ENCODE measurements around the gene TMEM178B. TPM values are rescaled to one million over a fixed set of nuclear protein-coding genes. Genes with fewer than 3 reads are reported as not detected.

Gene TMEM178B
- polyA plus RNA-seq, 1 of the 3 experiments (the other 2 are of a cell fraction), result 0.20 TPM

DNA sequence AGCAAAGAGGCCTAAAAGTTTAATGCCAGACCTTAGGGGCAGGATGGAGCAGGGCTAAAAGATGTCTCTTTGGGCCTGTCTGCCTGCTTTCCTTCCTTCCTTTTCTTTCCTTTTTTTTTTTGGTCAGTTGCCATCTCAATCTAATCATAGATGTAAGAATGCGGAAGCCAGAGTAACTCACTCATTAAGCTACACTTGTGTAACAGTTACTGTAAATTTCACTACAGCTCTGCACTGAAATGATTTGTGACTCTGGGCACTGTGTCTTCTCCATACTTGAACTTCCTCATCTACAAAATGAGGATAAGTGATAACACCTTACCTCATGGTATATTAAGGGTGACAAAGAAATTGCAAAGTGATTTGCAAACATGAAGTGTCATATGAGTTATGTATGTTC lies 401.8 kb downstream of the TMEM178B start:
- no peak for DNase-seq
- Histone ChIP-seq H3K4me1 (ENCODE audit: control insufficient read depth in 1 of 2, insufficient read depth in 2 of 2, low read depth in 1 of 2, low read length in 1 of 2) (peaks cover 0 to 11% of the 10 kb centered on the region in 2 experiments; a peak in 2 of 4 replicates), H3K9ac (no peak overlapping the region), H4K20me1 (ENCODE audit: insufficient read depth) (no peaks in the 10 kb centered on the region), H3K79me2 (ENCODE audit: insufficient read depth) (no peaks in the 10 kb centered on the region), H3K4me2 (no peak overlapping the region), H3K36me3 (replicated peaks in 1 of 2; ENCODE audit: control insufficient read depth in 1 of 2, insufficient read depth in 2 of 2, low read length in 1 of 2) (no peaks in the 10 kb centered on the region), H3K27me3 (ENCODE audit: insufficient read depth) (no peaks in the 10 kb centered on the region), H3K9me3 (no peaks in the 10 kb centered on the region), H3K27ac (ENCODE audit: low read depth in 2 of 2, low read length in 1 of 2) (no peak overlapping the region), H2AFZ (ENCODE audit: low read depth) (no peak overlapping the region), H3K4me3 (ENCODE audit: low read depth in 2 of 2, low read length in 1 of 2) (no peak overlapping the region), H3F3A (replicated peaks; ENCODE audit: insufficient read depth) (no peaks in the 10 kb centered on the region), H3K9me2 (no peaks in the 10 kb centered on the region)
- TF ChIP-seq NRF1 (IDR thresholded peaks at IDR 0.05; ENCODE audit: low read depth, low read length) (no peak), TCF12 (IDR thresholded peaks at IDR 0.05) (no peak)
- TF ChIP-seq, protein P1, sequence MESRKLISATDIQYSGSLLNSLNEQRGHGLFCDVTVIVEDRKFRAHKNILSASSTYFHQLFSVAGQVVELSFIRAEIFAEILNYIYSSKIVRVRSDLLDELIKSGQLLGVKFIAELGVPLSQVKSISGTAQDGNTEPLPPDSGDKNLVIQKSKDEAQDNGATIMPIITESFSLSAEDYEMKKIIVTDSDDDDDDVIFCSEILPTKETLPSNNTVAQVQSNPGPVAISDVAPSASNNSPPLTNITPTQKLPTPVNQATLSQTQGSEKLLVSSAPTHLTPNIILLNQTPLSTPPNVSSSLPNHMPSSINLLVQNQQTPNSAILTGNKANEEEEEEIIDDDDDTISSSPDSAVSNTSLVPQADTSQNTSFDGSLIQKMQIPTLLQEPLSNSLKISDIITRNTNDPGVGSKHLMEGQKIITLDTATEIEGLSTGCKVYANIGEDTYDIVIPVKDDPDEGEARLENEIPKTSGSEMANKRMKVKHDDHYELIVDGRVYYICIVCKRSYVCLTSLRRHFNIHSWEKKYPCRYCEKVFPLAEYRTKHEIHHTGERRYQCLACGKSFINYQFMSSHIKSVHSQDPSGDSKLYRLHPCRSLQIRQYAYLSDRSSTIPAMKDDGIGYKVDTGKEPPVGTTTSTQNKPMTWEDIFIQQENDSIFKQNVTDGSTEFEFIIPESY (IDR thresholded peaks at IDR 0.05; ENCODE audit: borderline replicate concordance, low read depth), result no peak
- POLR2A ChIA-PET, result no interaction called here
- CTCF ChIA-PET, result no interaction called here
- 77% methylated on average over 1 of the region's 1 CpG for WGBS (ENCODE audit: low lambda C conversion rate)

DNA sequence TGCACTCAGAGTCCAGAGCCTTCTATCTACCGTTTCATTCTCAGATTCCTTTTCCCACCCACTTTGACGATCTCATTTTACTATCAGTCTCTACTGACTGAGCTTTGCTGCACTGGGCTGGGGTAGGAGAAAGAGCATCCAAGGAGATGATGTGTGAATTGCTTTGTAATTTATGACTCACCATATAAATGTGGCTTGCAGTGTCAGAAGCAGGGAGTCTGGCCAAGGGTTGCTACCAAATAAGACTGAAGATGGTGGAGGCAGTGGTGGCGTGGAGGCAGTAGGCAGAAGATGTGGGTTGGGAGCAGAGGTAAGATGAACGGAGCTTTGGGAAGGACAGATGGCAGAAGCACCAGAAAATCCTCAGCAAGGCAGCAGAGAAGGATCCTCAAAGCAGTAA lies 404.0 kb downstream of the TMEM178B start:
- DNase-seq, result no peak
- Histone ChIP-seq H3K9me2 (no peaks in the 10 kb centered on the region), H3K27ac (ENCODE audit: low read depth in 2 of 2, low read length in 1 of 2) (no peak overlapping the region), H3K4me3 (ENCODE audit: low read depth in 2 of 2, low read length in 1 of 2) (no peak overlapping the region), H3K79me2 (ENCODE audit: insufficient read depth) (no peaks in the 10 kb centered on the region), H3K9me3 (no peaks in the 10 kb centered on the region), H3F3A (replicated peaks; ENCODE audit: insufficient read depth) (no peaks in the 10 kb centered on the region), H2AFZ (ENCODE audit: low read depth) (no peak overlapping the region), H3K9ac (no peak overlapping the region), H3K36me3 (replicated peaks in 1 of 2; ENCODE audit: control insufficient read depth in 1 of 2, insufficient read depth in 2 of 2, low read length in 1 of 2) (no peaks in the 10 kb centered on the region), H3K27me3 (ENCODE audit: insufficient read depth) (no peaks in the 10 kb centered on the region), H3K4me2 (no peak overlapping the region), H3K4me1 (ENCODE audit: control insufficient read depth in 1 of 2, insufficient read depth in 2 of 2, low read depth in 1 of 2, low read length in 1 of 2) (peaks cover 0 to 15% of the 10 kb centered on the region in 2 experiments; a peak in 2 of 4 replicates), H4K20me1 (ENCODE audit: insufficient read depth) (no peaks in the 10 kb centered on the region)
- 26% methylated on average over 4 of the region's 4 CpGs for WGBS (ENCODE audit: low lambda C conversion rate)
- POLR2A ChIA-PET, result no interaction called here
- CTCF ChIA-PET, result interaction anchor here (2.0 kb wide), 1 partner anchor 56 kb away, joined by 8 read pairs; no protein-coding TSS in a partner anchor
- TF ChIP-seq RFX5 (IDR thresholded peaks at IDR 0.05; ENCODE audit: low read length), result no peak
- no peak for TF ChIP-seq JUND (IDR thresholded peaks at IDR 0.05)
- no peak for TF ChIP-seq CHD2 (IDR thresholded peaks at IDR 0.05; ENCODE audit: low read length, partially characterized antibody)
- TF ChIP-seq, protein P2, sequence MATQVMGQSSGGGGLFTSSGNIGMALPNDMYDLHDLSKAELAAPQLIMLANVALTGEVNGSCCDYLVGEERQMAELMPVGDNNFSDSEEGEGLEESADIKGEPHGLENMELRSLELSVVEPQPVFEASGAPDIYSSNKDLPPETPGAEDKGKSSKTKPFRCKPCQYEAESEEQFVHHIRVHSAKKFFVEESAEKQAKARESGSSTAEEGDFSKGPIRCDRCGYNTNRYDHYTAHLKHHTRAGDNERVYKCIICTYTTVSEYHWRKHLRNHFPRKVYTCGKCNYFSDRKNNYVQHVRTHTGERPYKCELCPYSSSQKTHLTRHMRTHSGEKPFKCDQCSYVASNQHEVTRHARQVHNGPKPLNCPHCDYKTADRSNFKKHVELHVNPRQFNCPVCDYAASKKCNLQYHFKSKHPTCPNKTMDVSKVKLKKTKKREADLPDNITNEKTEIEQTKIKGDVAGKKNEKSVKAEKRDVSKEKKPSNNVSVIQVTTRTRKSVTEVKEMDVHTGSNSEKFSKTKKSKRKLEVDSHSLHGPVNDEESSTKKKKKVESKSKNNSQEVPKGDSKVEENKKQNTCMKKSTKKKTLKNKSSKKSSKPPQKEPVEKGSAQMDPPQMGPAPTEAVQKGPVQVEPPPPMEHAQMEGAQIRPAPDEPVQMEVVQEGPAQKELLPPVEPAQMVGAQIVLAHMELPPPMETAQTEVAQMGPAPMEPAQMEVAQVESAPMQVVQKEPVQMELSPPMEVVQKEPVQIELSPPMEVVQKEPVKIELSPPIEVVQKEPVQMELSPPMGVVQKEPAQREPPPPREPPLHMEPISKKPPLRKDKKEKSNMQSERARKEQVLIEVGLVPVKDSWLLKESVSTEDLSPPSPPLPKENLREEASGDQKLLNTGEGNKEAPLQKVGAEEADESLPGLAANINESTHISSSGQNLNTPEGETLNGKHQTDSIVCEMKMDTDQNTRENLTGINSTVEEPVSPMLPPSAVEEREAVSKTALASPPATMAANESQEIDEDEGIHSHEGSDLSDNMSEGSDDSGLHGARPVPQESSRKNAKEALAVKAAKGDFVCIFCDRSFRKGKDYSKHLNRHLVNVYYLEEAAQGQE (IDR thresholded peaks at IDR 0.05; ENCODE audit: low read depth, low read length), result no peak
- TF ChIP-seq EP300 (IDR thresholded peaks at IDR 0.05; ENCODE audit: borderline replicate concordance in 1 of 2, low read depth in 1 of 2, low read length in 1 of 2), result no peak
- TF ChIP-seq MXI1 (IDR thresholded peaks at IDR 0.05; ENCODE audit: low read depth, low read length), result no peak
- TF ChIP-seq, protein P3, sequence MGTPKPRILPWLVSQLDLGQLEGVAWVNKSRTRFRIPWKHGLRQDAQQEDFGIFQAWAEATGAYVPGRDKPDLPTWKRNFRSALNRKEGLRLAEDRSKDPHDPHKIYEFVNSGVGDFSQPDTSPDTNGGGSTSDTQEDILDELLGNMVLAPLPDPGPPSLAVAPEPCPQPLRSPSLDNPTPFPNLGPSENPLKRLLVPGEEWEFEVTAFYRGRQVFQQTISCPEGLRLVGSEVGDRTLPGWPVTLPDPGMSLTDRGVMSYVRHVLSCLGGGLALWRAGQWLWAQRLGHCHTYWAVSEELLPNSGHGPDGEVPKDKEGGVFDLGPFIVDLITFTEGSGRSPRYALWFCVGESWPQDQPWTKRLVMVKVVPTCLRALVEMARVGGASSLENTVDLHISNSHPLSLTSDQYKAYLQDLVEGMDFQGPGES (IDR thresholded peaks at IDR 0.05; ENCODE audit: low read depth, low read length), result no peak
- TF ChIP-seq FOXM1 (IDR thresholded peaks at IDR 0.05; ENCODE audit: low read depth), result no peak
- TF ChIP-seq, protein P4, sequence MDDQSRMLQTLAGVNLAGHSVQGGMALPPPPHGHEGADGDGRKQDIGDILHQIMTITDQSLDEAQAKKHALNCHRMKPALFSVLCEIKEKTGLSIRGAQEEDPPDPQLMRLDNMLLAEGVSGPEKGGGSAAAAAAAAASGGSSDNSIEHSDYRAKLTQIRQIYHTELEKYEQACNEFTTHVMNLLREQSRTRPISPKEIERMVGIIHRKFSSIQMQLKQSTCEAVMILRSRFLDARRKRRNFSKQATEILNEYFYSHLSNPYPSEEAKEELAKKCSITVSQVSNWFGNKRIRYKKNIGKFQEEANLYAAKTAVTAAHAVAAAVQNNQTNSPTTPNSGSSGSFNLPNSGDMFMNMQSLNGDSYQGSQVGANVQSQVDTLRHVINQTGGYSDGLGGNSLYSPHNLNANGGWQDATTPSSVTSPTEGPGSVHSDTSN (IDR thresholded peaks at IDR 0.05), result no peak
- no peak for TF ChIP-seq YY1 (IDR thresholded peaks at IDR 0.05; ENCODE audit: low read depth)

Measured in SK-N-SH (cell line).